Loucy (cell line): Measurements from ENCODE around the gene DGAT2.

Experiments
- EZH2phosphoT487 ChIP-seq: fragments of 200-600 bp; IDR thresholded peaks from 2 replicates; pipeline ENCODE4 v1.6.1; 2018; ENCODE audit warnings: antibody characterized with exemption, mild to moderate bottlenecking, moderate library complexity, borderline replicate concordance
- TF ChIP-seq, protein P1 (sequence below): fragments of 200-600 bp; sonication (generic); conservative IDR thresholded peaks from 2 replicates; pipeline ENCODE4 v1.5.1; 2014; ENCODE audit warnings: mild to moderate bottlenecking, antibody characterized with exemption, low read length

DNA sequence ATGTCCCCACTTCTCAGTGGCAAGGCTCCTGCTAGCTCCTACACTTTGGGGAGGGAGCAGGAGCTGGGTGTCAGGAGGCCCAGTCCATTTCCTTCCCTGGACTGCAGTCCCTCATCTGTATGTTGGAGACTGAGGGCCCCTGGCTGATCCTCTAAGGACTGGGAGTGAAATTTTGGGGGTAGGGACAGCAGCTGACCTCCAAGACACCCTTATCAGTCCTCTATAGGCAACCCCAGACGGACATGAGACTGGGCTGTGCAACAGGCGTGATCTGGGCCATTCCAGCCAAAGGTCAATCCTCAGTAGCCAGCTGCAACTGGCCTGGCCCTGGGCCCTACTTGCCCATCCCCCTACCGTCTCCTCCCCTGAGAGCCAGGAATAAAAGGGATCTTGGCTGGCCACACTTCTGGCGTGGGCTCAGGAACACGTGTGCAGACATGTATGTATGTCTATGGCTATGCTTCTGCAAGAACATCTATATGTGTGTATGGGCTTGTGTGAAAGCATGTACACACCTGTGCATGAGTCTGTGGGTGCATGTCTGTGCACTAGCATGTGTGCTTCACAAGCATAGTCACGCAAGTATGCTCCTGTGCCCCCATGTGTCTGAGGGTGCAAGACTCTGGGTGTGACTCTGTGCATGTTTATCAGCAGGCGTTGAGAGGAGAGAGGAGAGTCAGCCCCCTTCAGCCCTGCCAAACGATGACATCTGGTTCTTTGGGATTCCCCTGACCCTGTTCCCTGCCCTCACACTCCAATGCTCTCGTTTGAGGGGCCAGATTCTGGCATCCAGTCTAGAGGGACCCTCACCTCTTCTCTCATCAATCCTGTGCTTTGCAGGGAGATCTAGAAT lies 24.6 kb upstream of the DGAT2 start:
- TF ChIP-seq EZH2phosphoT487, result no peak
- TF ChIP-seq, protein P1, sequence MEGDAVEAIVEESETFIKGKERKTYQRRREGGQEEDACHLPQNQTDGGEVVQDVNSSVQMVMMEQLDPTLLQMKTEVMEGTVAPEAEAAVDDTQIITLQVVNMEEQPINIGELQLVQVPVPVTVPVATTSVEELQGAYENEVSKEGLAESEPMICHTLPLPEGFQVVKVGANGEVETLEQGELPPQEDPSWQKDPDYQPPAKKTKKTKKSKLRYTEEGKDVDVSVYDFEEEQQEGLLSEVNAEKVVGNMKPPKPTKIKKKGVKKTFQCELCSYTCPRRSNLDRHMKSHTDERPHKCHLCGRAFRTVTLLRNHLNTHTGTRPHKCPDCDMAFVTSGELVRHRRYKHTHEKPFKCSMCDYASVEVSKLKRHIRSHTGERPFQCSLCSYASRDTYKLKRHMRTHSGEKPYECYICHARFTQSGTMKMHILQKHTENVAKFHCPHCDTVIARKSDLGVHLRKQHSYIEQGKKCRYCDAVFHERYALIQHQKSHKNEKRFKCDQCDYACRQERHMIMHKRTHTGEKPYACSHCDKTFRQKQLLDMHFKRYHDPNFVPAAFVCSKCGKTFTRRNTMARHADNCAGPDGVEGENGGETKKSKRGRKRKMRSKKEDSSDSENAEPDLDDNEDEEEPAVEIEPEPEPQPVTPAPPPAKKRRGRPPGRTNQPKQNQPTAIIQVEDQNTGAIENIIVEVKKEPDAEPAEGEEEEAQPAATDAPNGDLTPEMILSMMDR, result no peak
